A549 (cell line): ENCODE data around the gene PLEKHA7.

Experiments used
- CHD2 ChIP-seq: fragments of 150-350 bp; IDR thresholded peaks from 2 replicates; pipeline ENCODE4 v1.6.1; 2014; ENCODE audit warnings: low read length; ENCODE audit not compliant: partially characterized antibody
- EP300 ChIP-seq, 2 experiments: fragments of >200 bp; sonication (Bioruptor Twin); formaldehyde crosslinking; IDR thresholded peaks; 2 replicates in 1 of 2; 3 replicates in 1 of 2; pipeline ENCODE4 v1.6.1; 2016 to 2017
- MAFK ChIP-seq: fragments of 450-650 bp; IDR thresholded peaks from 2 replicates; pipeline ENCODE4 v1.6.1; 2014; ENCODE audit not compliant: partially characterized antibody
- MYC ChIP-seq: IDR thresholded peaks from 2 replicates; pipeline ENCODE4 v1.6.1; 2012; ENCODE audit warnings: mild to moderate bottlenecking, inconsistent platforms, low read length, improper control_type of control experiment, borderline replicate concordance
- POLR2A ChIP-seq: IDR thresholded peaks from 2 replicates; pipeline ENCODE4 v1.6.1; 2012; ENCODE audit warnings: mild to moderate bottlenecking, low read length
- RFX5 ChIP-seq: fragments of 450-650 bp; IDR thresholded peaks from 2 replicates; pipeline ENCODE4 v1.7.1; 2014; ENCODE audit warnings: antibody characterized with exemption, mild to moderate bottlenecking, moderate library complexity
- SMC3 ChIP-seq: fragments of >200 bp; sonication (Bioruptor Twin); formaldehyde crosslinking; IDR thresholded peaks from 3 replicates; pipeline ENCODE4 v1.6.1; 2018; ENCODE audit warnings: inconsistent platforms
- SREBF2 ChIP-seq: fragments of 450-650 bp; IDR thresholded peaks from 2 replicates; pipeline ENCODE4 v1.6.1; 2014; ENCODE audit warnings: mild to moderate bottlenecking, moderate library complexity
- TF ChIP-seq, protein P1 (sequence below): fragments of >200 bp; sonication (Bioruptor Twin); formaldehyde crosslinking; IDR thresholded peaks from 3 replicates; pipeline ENCODE4 v1.5.1; 2016
- TF ChIP-seq, protein P2 (sequence below): IDR thresholded peaks from 2 replicates; pipeline ENCODE4 v1.6.1; 2012

DNA sequence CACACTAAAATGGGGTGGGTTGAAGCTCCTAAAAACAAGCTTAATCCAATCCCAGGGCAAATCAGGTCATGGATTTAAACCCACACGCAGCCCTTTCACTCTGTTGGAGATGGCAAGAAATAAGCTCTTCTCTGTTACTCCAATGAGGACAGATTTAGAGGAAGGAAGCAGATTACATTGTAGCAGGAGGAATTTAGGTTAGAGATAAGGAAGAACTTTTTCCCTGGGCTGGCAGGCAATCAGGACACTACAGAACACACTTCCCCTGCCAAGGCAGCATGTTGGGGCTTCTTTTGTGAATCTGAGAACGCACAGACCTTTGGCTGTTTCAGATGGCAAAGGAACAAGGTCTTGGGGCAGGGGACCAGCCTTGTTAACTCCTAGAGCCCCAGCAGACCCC, 229.5 kb downstream of the PLEKHA7 start:
- TF ChIP-seq, protein P1, sequence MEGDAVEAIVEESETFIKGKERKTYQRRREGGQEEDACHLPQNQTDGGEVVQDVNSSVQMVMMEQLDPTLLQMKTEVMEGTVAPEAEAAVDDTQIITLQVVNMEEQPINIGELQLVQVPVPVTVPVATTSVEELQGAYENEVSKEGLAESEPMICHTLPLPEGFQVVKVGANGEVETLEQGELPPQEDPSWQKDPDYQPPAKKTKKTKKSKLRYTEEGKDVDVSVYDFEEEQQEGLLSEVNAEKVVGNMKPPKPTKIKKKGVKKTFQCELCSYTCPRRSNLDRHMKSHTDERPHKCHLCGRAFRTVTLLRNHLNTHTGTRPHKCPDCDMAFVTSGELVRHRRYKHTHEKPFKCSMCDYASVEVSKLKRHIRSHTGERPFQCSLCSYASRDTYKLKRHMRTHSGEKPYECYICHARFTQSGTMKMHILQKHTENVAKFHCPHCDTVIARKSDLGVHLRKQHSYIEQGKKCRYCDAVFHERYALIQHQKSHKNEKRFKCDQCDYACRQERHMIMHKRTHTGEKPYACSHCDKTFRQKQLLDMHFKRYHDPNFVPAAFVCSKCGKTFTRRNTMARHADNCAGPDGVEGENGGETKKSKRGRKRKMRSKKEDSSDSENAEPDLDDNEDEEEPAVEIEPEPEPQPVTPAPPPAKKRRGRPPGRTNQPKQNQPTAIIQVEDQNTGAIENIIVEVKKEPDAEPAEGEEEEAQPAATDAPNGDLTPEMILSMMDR: no peak
- TF ChIP-seq POLR2A (no peak), EP300 (IDR thresholded peaks at IDR 0.05) (no peak), SMC3 (no peak), MAFK (no peak), MYC (no peak), SREBF2 (no peak), CHD2 (no peak), RFX5 (no peak)
- TF ChIP-seq, protein P2, sequence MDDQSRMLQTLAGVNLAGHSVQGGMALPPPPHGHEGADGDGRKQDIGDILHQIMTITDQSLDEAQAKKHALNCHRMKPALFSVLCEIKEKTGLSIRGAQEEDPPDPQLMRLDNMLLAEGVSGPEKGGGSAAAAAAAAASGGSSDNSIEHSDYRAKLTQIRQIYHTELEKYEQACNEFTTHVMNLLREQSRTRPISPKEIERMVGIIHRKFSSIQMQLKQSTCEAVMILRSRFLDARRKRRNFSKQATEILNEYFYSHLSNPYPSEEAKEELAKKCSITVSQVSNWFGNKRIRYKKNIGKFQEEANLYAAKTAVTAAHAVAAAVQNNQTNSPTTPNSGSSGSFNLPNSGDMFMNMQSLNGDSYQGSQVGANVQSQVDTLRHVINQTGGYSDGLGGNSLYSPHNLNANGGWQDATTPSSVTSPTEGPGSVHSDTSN: no peak
